ENCODE results near the gene TMC8. TPM values are rescaled to one million over a fixed set of nuclear protein-coding genes. Genes with fewer than 3 reads are reported as not detected.

Gene TMC8
- total RNA-seq, 1 experiment from 2014 or later, result 4.6 TPM

- Histone ChIP-seq H3K9ac (ENCODE audit: low read length) (peak overlapping the region; percentile 89), H3K27me3 (ENCODE audit: low read length) (no peaks in the 10 kb centered on the region), H3K36me3 (ENCODE audit: low read depth, low read length) (peaks cover 22% of the 10 kb centered on the region; the same call in 1 of the 2 replicates), H4K20me1 (ENCODE audit: low read length) (peaks cover 13% of the 10 kb centered on the region; the same call in 1 of the 2 replicates), H3K4me2 (ENCODE audit: low read length) (peak overlapping the region; percentile 99), H3K9me2 (replicated peaks; ENCODE audit: low read length) (no peaks in the 10 kb centered on the region), H3K9me3 (ENCODE audit: low read length) (no peaks in the 10 kb centered on the region), H3K79me2 (ENCODE audit: low read length) (peaks cover 81% of the 10 kb centered on the region), H3K27ac (ENCODE audit: low read length) (no peak overlapping the region), H3K4me3 (ENCODE audit: low read length) (peak overlapping the region; percentile 77), H3F3A (ENCODE audit: low read length, unreplicated experiment) (no peaks in the 10 kb centered on the region), H2AFZ (ENCODE audit: low read length) (peak overlapping the region; percentile 37; the same call in 1 of the 2 replicates), H3K4me1 (ENCODE audit: insufficient read depth, low read length) (peaks cover 24% of the 10 kb centered on the region)
- peak; percentile 57 for DNase-seq
- ATAC-seq, result peak; percentile 48
- CTCF ChIA-PET, result interaction anchor here (0.6 to 1.6 kb wide), 2 partner anchors 64 to 643 kb away, joined by 12 to 14 read pairs; no protein-coding TSS in a partner anchor
- POLR2A ChIA-PET (ENCODE audit: unreplicated experiment), result interaction anchor here (0.5 to 1.1 kb wide), 4 partner anchors 42 to 138 kb away, joined by 3 to 4 read pairs (median 3); no protein-coding TSS in a partner anchor
- intact Hi-C loops (cut with micrococcal nuclease), result loop anchor here (2.0 to 5.0 kb wide), 2 partner anchors 57 to 66 kb away; partner anchors contain the start of gene TMC6
- TF ChIP-seq EZH2phosphoT487 (IDR thresholded peaks at IDR 0.05; ENCODE audit: borderline replicate concordance, low read length) (no peak), EZH2 (IDR thresholded peaks at IDR 0.05; ENCODE audit: low read length, unreplicated experiment) (no peak)
- TF ChIP-seq, protein P1, sequence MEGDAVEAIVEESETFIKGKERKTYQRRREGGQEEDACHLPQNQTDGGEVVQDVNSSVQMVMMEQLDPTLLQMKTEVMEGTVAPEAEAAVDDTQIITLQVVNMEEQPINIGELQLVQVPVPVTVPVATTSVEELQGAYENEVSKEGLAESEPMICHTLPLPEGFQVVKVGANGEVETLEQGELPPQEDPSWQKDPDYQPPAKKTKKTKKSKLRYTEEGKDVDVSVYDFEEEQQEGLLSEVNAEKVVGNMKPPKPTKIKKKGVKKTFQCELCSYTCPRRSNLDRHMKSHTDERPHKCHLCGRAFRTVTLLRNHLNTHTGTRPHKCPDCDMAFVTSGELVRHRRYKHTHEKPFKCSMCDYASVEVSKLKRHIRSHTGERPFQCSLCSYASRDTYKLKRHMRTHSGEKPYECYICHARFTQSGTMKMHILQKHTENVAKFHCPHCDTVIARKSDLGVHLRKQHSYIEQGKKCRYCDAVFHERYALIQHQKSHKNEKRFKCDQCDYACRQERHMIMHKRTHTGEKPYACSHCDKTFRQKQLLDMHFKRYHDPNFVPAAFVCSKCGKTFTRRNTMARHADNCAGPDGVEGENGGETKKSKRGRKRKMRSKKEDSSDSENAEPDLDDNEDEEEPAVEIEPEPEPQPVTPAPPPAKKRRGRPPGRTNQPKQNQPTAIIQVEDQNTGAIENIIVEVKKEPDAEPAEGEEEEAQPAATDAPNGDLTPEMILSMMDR (conservative IDR thresholded peaks at IDR 0.05; ENCODE audit: low read depth, low read length), result no peak
- BruUV-seq (replicated peaks), result TSS peak; percentile 30
Measured at GRCh38 chr17:78185981-78186691, 55.6 kb downstream of the TMC8 start.

DNA sequence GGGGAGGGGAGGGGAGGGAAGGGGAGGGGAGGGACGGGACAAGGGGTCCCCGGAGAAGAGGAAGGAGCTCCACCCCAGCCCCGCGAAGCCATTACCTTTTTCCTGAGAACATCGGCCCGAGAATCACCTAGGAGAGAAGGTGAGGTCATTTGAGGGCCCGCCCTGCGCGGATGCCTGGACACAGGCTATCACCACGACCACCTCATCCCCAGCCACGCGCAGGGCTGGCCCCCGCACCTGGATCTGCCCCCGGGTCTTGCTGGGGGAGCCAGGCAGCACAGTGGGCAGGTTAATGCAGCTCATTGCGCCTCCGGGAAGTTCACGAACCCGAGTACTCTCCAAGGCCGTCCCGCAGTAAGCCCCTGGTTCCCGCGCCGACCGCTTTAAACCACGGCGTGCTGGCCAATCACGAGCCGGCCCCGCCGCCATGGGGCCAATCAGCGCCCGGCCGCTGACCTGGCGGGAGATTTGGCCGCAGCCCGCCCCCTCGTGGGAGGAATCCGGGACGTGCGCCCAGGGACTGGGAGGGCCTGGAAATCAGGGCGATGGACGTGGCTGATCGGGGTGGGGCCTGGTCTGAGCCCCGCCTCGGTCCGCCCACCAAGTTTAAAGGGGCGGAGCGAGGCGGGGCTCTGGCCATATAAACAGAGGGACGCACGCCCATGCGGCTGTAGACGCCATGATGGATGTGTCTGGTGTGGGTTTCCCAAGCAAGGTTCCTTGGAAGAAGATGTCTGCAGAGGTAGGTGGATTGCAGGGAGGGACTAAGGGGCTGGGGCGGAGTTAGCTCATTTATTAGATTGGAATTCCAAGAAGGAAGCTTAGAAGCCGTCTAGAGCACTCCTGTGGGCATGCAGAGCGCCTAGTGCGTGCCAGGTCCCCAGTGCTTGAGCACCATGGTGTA lies 56.4 kb downstream of the TMC8 start, which contains the start of the genes AFMID and TK1:
Gene AFMID, plus strand, starts transcription at position 671 of the 904 bp plus-strand sequence. Its CDS starts 9 bp downstream, at position 680.
Gene TK1, minus strand, starts transcription at position 361 of the 904 bp plus-strand sequence. Its CDS starts 58 bp downstream, at position 303.
- Histone ChIP-seq H3K27ac (ENCODE audit: low read length) (peak within 1 kb of the TSS; percentile 45), H3K4me1 (ENCODE audit: insufficient read depth, low read length) (peaks cover 24% of the 10 kb centered on the region), H3K9me3 (ENCODE audit: low read length) (no peaks in the 10 kb centered on the region), H3K36me3 (ENCODE audit: low read depth, low read length) (peaks cover 20% of the 10 kb centered on the region; the same call in 1 of the 2 replicates), H3K9me2 (replicated peaks; ENCODE audit: low read length) (no peaks in the 10 kb centered on the region), H3K4me2 (ENCODE audit: low read length) (peak within 1 kb of the TSS; percentile 99), H2AFZ (ENCODE audit: low read length) (peak within 1 kb of the TSS; percentile 90), H3K4me3 (ENCODE audit: low read length) (peak within 1 kb of the TSS; percentile 77), H3F3A (ENCODE audit: low read length, unreplicated experiment) (no peaks in the 10 kb centered on the region), H3K27me3 (ENCODE audit: low read length) (no peaks in the 10 kb centered on the region), H3K9ac (ENCODE audit: low read length) (peak within 1 kb of the TSS; percentile 89), H4K20me1 (ENCODE audit: low read length) (peaks cover 13% of the 10 kb centered on the region; the same call in 1 of the 2 replicates), H3K79me2 (ENCODE audit: low read length) (peaks cover 82% of the 10 kb centered on the region)
- peak; percentile 100 for DNase-seq
- ChIA-PET CTCF (interaction anchor here (0.6 to 1.6 kb wide), 3 partner anchors 64 to 643 kb away, joined by 4 to 14 read pairs (median 12); no protein-coding TSS in a partner anchor), POLR2A (ENCODE audit: unreplicated experiment) (interaction anchor here (0.5 to 1.1 kb wide), 3 partner anchors 15 to 81 kb away, joined by 3 to 5 read pairs (median 3); no protein-coding TSS in a partner anchor)
- intact Hi-C loops (cut with micrococcal nuclease), result loop anchor here (1.0 to 5.0 kb wide), 5 partner anchors 19 to 65 kb away; partner anchors contain the start of genes BIRC5, SYNGR2 and TMC6
- no TSS peak for BruUV-seq (replicated peaks)
- TF ChIP-seq EZH2 (IDR thresholded peaks at IDR 0.05; ENCODE audit: low read length, unreplicated experiment) (no peak), EZH2phosphoT487 (IDR thresholded peaks at IDR 0.05; ENCODE audit: borderline replicate concordance, low read length) (no peak)
- TF ChIP-seq, protein P1 (conservative IDR thresholded peaks at IDR 0.05; ENCODE audit: low read depth, low read length), result peak; percentile 76
- peak; percentile 90 for ATAC-seq

Other genes with a start within 250 kb of the TMC8 start
- 5.3 and 6.0 TPM in 2 replicates for gene TNRC6C, start 172.1 kb upstream of the TMC8 start, total RNA-seq (2014; rRNA removed)
- 97.3 and 138 TPM in 2 replicates for gene TMC6, start 2.0 kb upstream of the TMC8 start, total RNA-seq (2014; rRNA removed)
- 3.2 TPM in 1 of 2 replicates, not detected in the other for gene C17orf99, start 15.6 kb downstream of the TMC8 start, total RNA-seq (2014; rRNA removed)
- 213 and 220 TPM in 2 replicates for gene SYNGR2, start 37.8 kb downstream of the TMC8 start, total RNA-seq (2014; rRNA removed)
- 340 and 430 TPM in 2 replicates for gene TK1, start 56.3 kb downstream of the TMC8 start, total RNA-seq (2014; rRNA removed)
- 53.1 and 58.9 TPM in 2 replicates for gene AFMID, start 56.6 kb downstream of the TMC8 start, total RNA-seq (2014; rRNA removed)
- 271 and 304 TPM in 2 replicates for gene BIRC5, start 83.5 kb downstream of the TMC8 start, total RNA-seq (2014; rRNA removed)
- gene TMEM235, start 100.9 kb downstream of the TMC8 start, total RNA-seq (2014; rRNA removed), result not detected in 2 replicates
- gene SOCS3, start 229.3 kb downstream of the TMC8 start, total RNA-seq (2014; rRNA removed), result 103 and 125 TPM in 2 replicates
- 40.6 and 47.0 TPM in 2 replicates for gene PGS1, start 247.9 kb downstream of the TMC8 start, total RNA-seq (2014; rRNA removed)

Measured in PC-3 (cell line).